HepG2 (cell line): ENCODE measurements around the gene SLC35F6. TPM values are rescaled to one million over a fixed set of nuclear protein-coding genes. Genes with fewer than 3 reads are reported as not detected.

Source experiments
- ATAC-seq: fragments of 200-7000 bp; cut with Tn5 transposase; 3 replicates; pipeline ENCODE4 v1.9.1; 2020; ENCODE audit warnings: mild to moderate bottlenecking, moderate library complexity
- BruUV-seq: library from RNA; stranded (reverse); fragments of 400-500 nt; replicated peaks from 2 replicates; lab custom pipeline; 2021; lab: Mats Ljungman, UMichigan
- CTCF ChIA-PET: fragments of 300-600 bp; formaldehyde crosslinking; extraction: SDS; loops from one replicate; lab custom pipeline; 2021; ENCODE audit warnings: low total read pairs, inconsistent platforms, low intra/inter-chr PET ratio; lab: Yijun Ruan, JAX
- POLR2A ChIA-PET: fragments of 350-600 bp; sonication (Branson Sonifier 250); formaldehyde crosslinking; loops from one replicate; lab custom pipeline; 2020; ENCODE audit warnings: antibody characterized with exemption, inconsistent platforms; lab: Yijun Ruan, JAX
- DNase-seq: peaks from one replicate; pipeline ENCODE4 v3.0.0-alpha.2; 2015; ENCODE audit warnings: low spot score
- FAIRE-seq: peaks from 3 replicates; lab custom pipeline; 2011; peaks lifted over from hg19 to GRCh38; lab: Jason Lieb, UNC
- H2AFZ ChIP-seq: one replicate; pipeline ENCODE4 v1.6.1; 2011; ENCODE audit warnings: low read length, inconsistent platforms
- H3K27ac ChIP-seq: fragments of 300-600 bp; 3 replicates; pipeline ENCODE4 v1.8.0; 2011; ENCODE audit warnings: mixed run types, mild to moderate bottlenecking, mixed read lengths, low read length, inconsistent platforms; ENCODE audit not compliant: insufficient read depth; ENCODE audit errors: extremely low read length
- H3K27me3 ChIP-seq, 2 experiments: fragments of 200-600 bp in 1 of 2; 2 replicates in 1 of 2; 3 replicates in 1 of 2; pipeline versions ENCODE4 v1.6.0 to v1.8.0; 2011; ENCODE audit warnings: low read length in 2 of 2, mild to moderate bottlenecking in 2 of 2, moderate library complexity in 2 of 2, inconsistent platforms in 1 of 2; ENCODE audit not compliant: insufficient read depth in 2 of 2, control insufficient read depth in 1 of 2
- H3K36me3 ChIP-seq, 2 experiments: fragments of 200-600 bp in 1 of 2; replicated peaks in 1 of 2; 2 replicates in 1 of 2; 3 replicates in 1 of 2; pipeline versions ENCODE4 v1.5.1 to v1.8.0; 2011; ENCODE audit warnings: low read length in 2 of 2, inconsistent platforms in 1 of 2; ENCODE audit not compliant: insufficient read depth in 2 of 2, control insufficient read depth in 1 of 2
- H3K4me1 ChIP-seq: 2 replicates; pipeline ENCODE4 v1.5.1; 2012; ENCODE audit warnings: low read length, inconsistent platforms; ENCODE audit not compliant: insufficient read depth
- H3K4me2 ChIP-seq: 2 replicates; pipeline ENCODE4 v1.6.0; 2011; ENCODE audit warnings: low read depth, low read length, inconsistent platforms
- H3K4me3 ChIP-seq, 3 experiments: fragments of 200-600 bp in 1 of 3; sonication (generic), shearing (Covaris generic) in 1 of 3; replicated peaks in 1 of 3; 2 replicates each; pipeline ENCODE4 v1.5.1; 2011 to 2016; ENCODE audit warnings: low read length in 3 of 3, inconsistent platforms in 2 of 3, low read depth in 2 of 3, mild to moderate bottlenecking in 2 of 3, control low read depth in 1 of 3, mixed read lengths in 1 of 3; ENCODE audit not compliant: insufficient read depth in 1 of 3
- H3K79me2 ChIP-seq: one replicate; pipeline ENCODE4 v1.6.1; 2011; ENCODE audit warnings: low read length, inconsistent platforms; ENCODE audit not compliant: insufficient read depth
- H3K9ac ChIP-seq: 2 replicates; pipeline ENCODE4 v1.6.0; 2011; ENCODE audit warnings: mild to moderate bottlenecking, low read depth, low read length, inconsistent platforms; ENCODE audit not compliant: insufficient read depth
- H3K9me3 ChIP-seq: 2 replicates; pipeline ENCODE4 v1.5.1; 2012; ENCODE audit warnings: mild to moderate bottlenecking, low read length
- H4K20me1 ChIP-seq: 2 replicates; pipeline ENCODE4 v1.6.0; 2011; ENCODE audit warnings: inconsistent platforms, mild to moderate bottlenecking, low read length, moderate library complexity; ENCODE audit not compliant: insufficient read depth
- ETV6 ChIP-seq: sonication (generic); formaldehyde crosslinking; conservative IDR thresholded peaks from 2 replicates; pipeline ENCODE4 v1.4.0; 2020; ENCODE audit warnings: missing genetic modification reagents
- HNRNPK ChIP-seq: fragments of 200-400 bp; formaldehyde crosslinking; IDR thresholded peaks from 2 replicates; pipeline ENCODE4 v1.6.1; 2018; ENCODE audit warnings: low read length, low read depth, moderate library complexity, mild to moderate bottlenecking; ENCODE audit not compliant: poor library complexity, severe bottlenecking
- JUN ChIP-seq: sonication (generic); formaldehyde crosslinking; IDR thresholded peaks from 2 replicates; pipeline ENCODE4 v1.4.0; 2020; ENCODE audit warnings: mild to moderate bottlenecking, missing genetic modification reagents
- MAZ ChIP-seq, 2 experiments: sonication (generic) in 1 of 2; formaldehyde crosslinking in 1 of 2; IDR thresholded peaks; 2 replicates each; pipeline versions ENCODE4 v1.5.0 to v1.6.1; 2012 to 2020; ENCODE audit warnings: low read depth in 2 of 2, mild to moderate bottlenecking in 2 of 2, borderline replicate concordance in 1 of 2, improper control_type of control experiment in 1 of 2, low read length in 1 of 2, missing genetic modification reagents in 1 of 2, moderate library complexity in 1 of 2
- RBFOX2 ChIP-seq: fragments of 200-400 bp; formaldehyde crosslinking; IDR thresholded peaks from 2 replicates; pipeline ENCODE4 v1.6.1; 2017; ENCODE audit warnings: low read depth, mild to moderate bottlenecking, low read length
- RFX1 ChIP-seq: fragments of 450-650 bp; IDR thresholded peaks from 2 replicates; pipeline ENCODE4 v1.6.1; 2017
- YEATS2 ChIP-seq: sonication (generic); formaldehyde crosslinking; IDR thresholded peaks from 2 replicates; pipeline ENCODE4 v1.4.0; 2020; ENCODE audit warnings: missing genetic modification reagents, borderline replicate concordance
- ZFP41 ChIP-seq: sonication (generic); formaldehyde crosslinking; IDR thresholded peaks from 2 replicates; pipeline ENCODE4 v1.4.0; 2020; ENCODE audit warnings: mild to moderate bottlenecking, missing genetic modification reagents, borderline replicate concordance
- ZNF274 ChIP-seq: sonication (generic); formaldehyde crosslinking; IDR thresholded peaks from 2 replicates; pipeline ENCODE4 v1.5.1; 2020; ENCODE audit warnings: mild to moderate bottlenecking, missing genetic modification reagents
- ZNF431 ChIP-seq: sonication (generic); formaldehyde crosslinking; IDR thresholded peaks from 2 replicates; pipeline ENCODE4 v1.9.0; 2022; ENCODE audit warnings: missing genetic modification reagents, low read depth, mild to moderate bottlenecking, borderline replicate concordance
- WGBS: methylation state at CpG from one replicate; pipeline ENCODE4 v1.1.6; 2017; ENCODE audit warnings: low lambda C conversion rate; 5-methylcytosine and 5-hydroxymethylcytosine counted together
- in situ Hi-C: cut with HindIII; loops from 2 replicates; pipeline ENCODE4 v1.10.0; 2017; ENCODE audit warnings: low pct_unique_long_range_greater_than_20kb; ENCODE audit not compliant: extremely low pct_ligation_motif_present
- intact Hi-C: fragments of 100-400 bp; cut with micrococcal nuclease; formaldehyde crosslinking; loops from one replicate; pipeline ENCODE4 v1.10.0; 2022; ENCODE audit not compliant: unreplicated experiment
- polyA plus RNA-seq, 8 experiments: library from polyadenylated mRNA; depleted of rRNA in 3 of 8; stranded (reverse) in 7 of 8; unstranded in 1 of 8; fragments of >200 nt; fragmentation: Illumina TruSeq in 4 of 8; extraction: Trizol in 4 of 8; gene quantifications; 2 replicates each; pipeline versions ENCODE4 v1.2.1 to v1.2.3, GENCODE V29; 2011 to 2016; ENCODE audit warnings: low read depth in 4 of 8, missing spikeins in 1 of 8, mixed read lengths in 1 of 8; ENCODE audit not compliant: insufficient read depth in 1 of 8
- total RNA-seq, 5 experiments: library from RNA; depleted of rRNA; stranded (reverse); fragments of >200 nt; fragmentation: Illumina TruSeq; extraction: Trizol; gene quantifications; 2 replicates each; pipeline ENCODE4 v1.2.3, GENCODE V29; 2016; ENCODE audit warnings: low read depth in 1 of 5
- TF ChIP-seq, protein P1 (sequence below): sonication (generic); formaldehyde crosslinking; IDR thresholded peaks from 2 replicates; pipeline ENCODE4 v1.8.0; 2022; ENCODE audit warnings: missing genetic modification reagents, mild to moderate bottlenecking, moderate library complexity, borderline replicate concordance
- TF ChIP-seq, protein P2 (sequence below): sonication (generic); formaldehyde crosslinking; IDR thresholded peaks from 2 replicates; pipeline ENCODE4 v1.5.0; 2020; ENCODE audit warnings: mild to moderate bottlenecking, missing genetic modification reagents
- TF ChIP-seq, protein P3 (sequence below): sonication (generic); formaldehyde crosslinking; IDR thresholded peaks from 2 replicates; pipeline ENCODE4 v1.4.0; 2020; ENCODE audit warnings: mild to moderate bottlenecking, low read depth, missing genetic modification reagents
- TF ChIP-seq, protein P4 (sequence below): sonication (generic); formaldehyde crosslinking; IDR thresholded peaks from 2 replicates; pipeline ENCODE4 v1.4.0; 2020; ENCODE audit warnings: missing genetic modification reagents

Gene SLC35F6
- total and polyA plus RNA-seq, 2 of the 13 experiments (the other 11 are each of a cell fraction or from before 2014, with no cell fraction given): 15.2 to 21.2 TPM

DNA sequence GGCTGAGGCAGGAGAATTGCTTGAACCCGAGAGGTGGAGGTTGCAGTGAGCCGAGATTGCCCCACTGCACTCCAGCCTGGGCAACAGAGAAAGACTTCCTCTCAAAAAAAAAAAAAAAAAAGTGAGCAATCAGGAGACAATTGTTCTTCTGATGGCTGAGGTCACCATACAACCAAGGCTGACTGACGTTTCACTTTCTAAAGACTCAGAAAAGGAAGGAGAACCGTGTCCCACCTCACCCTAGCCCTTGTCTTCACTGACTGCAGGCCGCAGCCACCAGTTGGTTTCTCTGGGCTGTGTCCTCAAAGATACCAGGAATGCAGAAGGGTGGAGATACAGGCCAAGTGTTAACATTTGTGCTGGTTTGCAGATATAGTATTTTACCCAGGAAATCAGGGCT, 7.7 kb upstream of the SLC35F6 start:
- H3K9ac ChIP-seq: no peak overlapping the region
- no peak overlapping the region for H2AFZ ChIP-seq
- H3K4me2 ChIP-seq: no peak overlapping the region
- no peak overlapping the region for H3K27ac ChIP-seq
- CTCF ChIA-PET: no interaction called here
- POLR2A ChIA-PET: interaction anchor here (0.8 to 1.1 kb wide), 2 partner anchors 11 to 16 kb away, joined by 3 to 4 read pairs; no protein-coding TSS in a partner anchor
- 53% methylated on average over 5 of the region's 5 CpGs for WGBS
- no peak for ATAC-seq
- H3K79me2 ChIP-seq: no peaks in the 10 kb centered on the region
- H3K4me3 ChIP-seq: no peak overlapping the region
- intact Hi-C loops (no loop called here), in situ Hi-C loops (no loop called here)
- H3K9me3 ChIP-seq: peaks cover 2% of the 10 kb centered on the region; the same call in 1 of the 2 replicates
- FAIRE-seq: no peak
- no peaks in the 10 kb centered on the region for H3K27me3 ChIP-seq
- no peak for DNase-seq
- peaks cover 35% of the 10 kb centered on the region for H3K4me1 ChIP-seq
- no peaks in the 10 kb centered on the region for H3K36me3 ChIP-seq
- no peaks in the 10 kb centered on the region for H4K20me1 ChIP-seq
- no TSS peak for BruUV-seq
- TF ChIP-seq MAZ (IDR thresholded peaks at IDR 0.05; ENCODE audit: borderline replicate concordance, low read depth, low read length) (no peak), MAZ (CRISPR knock-in tag; IDR thresholded peaks at IDR 0.05; ENCODE audit: low read depth) (no peak), YEATS2 (CRISPR knock-in tag) (no peak), HNRNPK (no peak), ZFP41 (CRISPR knock-in tag) (no peak), RFX1 (no peak), ZNF431 (CRISPR knock-in tag) (no peak), JUN (CRISPR knock-in tag) (no peak), RBFOX2 (no peak), ETV6 (CRISPR knock-in tag) (no peak), ZNF274 (CRISPR knock-in tag) (no peak)
- TF ChIP-seq, protein P1, sequence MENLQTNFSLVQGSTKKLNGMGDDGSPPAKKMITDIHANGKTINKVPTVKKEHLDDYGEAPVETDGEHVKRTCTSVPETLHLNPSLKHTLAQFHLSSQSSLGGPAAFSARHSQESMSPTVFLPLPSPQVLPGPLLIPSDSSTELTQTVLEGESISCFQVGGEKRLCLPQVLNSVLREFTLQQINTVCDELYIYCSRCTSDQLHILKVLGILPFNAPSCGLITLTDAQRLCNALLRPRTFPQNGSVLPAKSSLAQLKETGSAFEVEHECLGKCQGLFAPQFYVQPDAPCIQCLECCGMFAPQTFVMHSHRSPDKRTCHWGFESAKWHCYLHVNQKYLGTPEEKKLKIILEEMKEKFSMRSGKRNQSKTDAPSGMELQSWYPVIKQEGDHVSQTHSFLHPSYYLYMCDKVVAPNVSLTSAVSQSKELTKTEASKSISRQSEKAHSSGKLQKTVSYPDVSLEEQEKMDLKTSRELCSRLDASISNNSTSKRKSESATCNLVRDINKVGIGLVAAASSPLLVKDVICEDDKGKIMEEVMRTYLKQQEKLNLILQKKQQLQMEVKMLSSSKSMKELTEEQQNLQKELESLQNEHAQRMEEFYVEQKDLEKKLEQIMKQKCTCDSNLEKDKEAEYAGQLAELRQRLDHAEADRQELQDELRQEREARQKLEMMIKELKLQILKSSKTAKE: no peak
- TF ChIP-seq, protein P2, sequence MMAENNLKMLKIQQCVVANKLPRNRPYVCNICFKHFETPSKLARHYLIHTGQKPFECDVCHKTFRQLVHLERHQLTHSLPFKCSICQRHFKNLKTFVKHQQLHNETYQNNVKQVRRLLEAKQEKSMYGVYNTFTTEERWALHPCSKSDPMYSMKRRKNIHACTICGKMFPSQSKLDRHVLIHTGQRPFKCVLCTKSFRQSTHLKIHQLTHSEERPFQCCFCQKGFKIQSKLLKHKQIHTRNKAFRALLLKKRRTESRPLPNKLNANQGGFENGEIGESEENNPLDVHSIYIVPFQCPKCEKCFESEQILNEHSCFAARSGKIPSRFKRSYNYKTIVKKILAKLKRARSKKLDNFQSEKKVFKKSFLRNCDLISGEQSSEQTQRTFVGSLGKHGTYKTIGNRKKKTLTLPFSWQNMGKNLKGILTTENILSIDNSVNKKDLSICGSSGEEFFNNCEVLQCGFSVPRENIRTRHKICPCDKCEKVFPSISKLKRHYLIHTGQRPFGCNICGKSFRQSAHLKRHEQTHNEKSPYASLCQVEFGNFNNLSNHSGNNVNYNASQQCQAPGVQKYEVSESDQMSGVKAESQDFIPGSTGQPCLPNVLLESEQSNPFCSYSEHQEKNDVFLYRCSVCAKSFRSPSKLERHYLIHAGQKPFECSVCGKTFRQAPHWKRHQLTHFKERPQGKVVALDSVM (CRISPR knock-in tag): 0 out of 2 replicates have a peak, but pooled peaks have one; percentile 26
- TF ChIP-seq, protein P3, sequence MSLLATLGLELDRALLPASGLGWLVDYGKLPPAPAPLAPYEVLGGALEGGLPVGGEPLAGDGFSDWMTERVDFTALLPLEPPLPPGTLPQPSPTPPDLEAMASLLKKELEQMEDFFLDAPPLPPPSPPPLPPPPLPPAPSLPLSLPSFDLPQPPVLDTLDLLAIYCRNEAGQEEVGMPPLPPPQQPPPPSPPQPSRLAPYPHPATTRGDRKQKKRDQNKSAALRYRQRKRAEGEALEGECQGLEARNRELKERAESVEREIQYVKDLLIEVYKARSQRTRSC (CRISPR knock-in tag): no peak
- TF ChIP-seq, protein P4, sequence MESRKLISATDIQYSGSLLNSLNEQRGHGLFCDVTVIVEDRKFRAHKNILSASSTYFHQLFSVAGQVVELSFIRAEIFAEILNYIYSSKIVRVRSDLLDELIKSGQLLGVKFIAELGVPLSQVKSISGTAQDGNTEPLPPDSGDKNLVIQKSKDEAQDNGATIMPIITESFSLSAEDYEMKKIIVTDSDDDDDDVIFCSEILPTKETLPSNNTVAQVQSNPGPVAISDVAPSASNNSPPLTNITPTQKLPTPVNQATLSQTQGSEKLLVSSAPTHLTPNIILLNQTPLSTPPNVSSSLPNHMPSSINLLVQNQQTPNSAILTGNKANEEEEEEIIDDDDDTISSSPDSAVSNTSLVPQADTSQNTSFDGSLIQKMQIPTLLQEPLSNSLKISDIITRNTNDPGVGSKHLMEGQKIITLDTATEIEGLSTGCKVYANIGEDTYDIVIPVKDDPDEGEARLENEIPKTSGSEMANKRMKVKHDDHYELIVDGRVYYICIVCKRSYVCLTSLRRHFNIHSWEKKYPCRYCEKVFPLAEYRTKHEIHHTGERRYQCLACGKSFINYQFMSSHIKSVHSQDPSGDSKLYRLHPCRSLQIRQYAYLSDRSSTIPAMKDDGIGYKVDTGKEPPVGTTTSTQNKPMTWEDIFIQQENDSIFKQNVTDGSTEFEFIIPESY (CRISPR knock-in tag): peak; percentile 44; the same call in 1 of the 2 replicates
